ENCODE measurements around the gene MPP2.
A peak's percentile ranks its signal among the peaks of the same experiment; 100 is the strongest.
"Not testable (repeated sequence)": the region's sequence is repeated elsewhere in the genome, so short reads cannot be mapped to it uniquely, and the experiment has no call there.

The MPP2 gene

DNA sequence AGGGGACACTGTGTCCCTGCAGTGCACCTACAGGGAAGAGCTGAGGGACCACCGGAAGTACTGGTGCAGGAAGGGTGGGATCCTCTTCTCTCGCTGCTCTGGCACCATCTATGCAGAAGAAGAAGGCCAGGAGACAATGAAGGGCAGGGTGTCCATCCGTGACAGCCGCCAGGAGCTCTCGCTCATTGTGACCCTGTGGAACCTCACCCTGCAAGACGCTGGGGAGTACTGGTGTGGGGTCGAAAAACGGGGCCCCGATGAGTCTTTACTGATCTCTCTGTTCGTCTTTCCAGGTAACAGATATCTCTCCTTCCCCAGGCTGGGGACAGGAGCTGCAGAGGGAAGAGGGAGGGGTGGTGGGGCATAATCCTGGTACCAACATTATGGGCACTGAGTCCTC lies 58.7 kb downstream of the MPP2 start:
- Mint-ChIP-seq H3K9me3 (no peaks in the 10 kb centered on the region), H3K4me3 (no peak overlapping the region), H3K4me1 (peaks cover 20% of the 10 kb centered on the region), H3K27ac (no peak overlapping the region), H3K36me3 (ENCODE audit: low read depth) (no peaks in the 10 kb centered on the region), H3K27me3 (ENCODE audit: low read depth) (peaks cover 11% of the 10 kb centered on the region)
- TF ChIP-seq, protein P1, sequence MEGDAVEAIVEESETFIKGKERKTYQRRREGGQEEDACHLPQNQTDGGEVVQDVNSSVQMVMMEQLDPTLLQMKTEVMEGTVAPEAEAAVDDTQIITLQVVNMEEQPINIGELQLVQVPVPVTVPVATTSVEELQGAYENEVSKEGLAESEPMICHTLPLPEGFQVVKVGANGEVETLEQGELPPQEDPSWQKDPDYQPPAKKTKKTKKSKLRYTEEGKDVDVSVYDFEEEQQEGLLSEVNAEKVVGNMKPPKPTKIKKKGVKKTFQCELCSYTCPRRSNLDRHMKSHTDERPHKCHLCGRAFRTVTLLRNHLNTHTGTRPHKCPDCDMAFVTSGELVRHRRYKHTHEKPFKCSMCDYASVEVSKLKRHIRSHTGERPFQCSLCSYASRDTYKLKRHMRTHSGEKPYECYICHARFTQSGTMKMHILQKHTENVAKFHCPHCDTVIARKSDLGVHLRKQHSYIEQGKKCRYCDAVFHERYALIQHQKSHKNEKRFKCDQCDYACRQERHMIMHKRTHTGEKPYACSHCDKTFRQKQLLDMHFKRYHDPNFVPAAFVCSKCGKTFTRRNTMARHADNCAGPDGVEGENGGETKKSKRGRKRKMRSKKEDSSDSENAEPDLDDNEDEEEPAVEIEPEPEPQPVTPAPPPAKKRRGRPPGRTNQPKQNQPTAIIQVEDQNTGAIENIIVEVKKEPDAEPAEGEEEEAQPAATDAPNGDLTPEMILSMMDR (IDR thresholded peaks at IDR 0.05; ENCODE audit: unreplicated experiment in 3 of 3), result no peak

DNA sequence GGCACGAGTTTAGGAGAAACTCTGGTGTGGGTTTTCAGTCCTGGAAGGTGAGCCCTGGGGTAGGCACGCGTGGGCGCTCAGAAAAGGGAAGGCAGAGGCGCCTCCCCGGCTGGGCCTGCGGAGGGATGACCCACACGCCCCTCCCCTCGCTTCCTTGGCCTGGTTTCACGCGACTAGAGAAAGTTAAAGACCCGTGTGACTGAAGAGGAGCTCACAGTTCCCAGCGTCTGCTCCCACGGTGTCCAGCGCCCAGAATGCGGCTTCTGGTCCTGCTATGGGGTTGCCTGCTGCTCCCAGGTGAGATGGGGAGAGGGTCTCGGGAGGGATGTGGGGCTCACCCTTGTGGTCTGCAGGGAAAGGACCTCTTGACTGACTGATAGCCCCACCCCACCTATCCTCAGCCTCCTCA lies 60.4 kb downstream of the MPP2 start, which contains the start of gene CD300LG:
TSS of gene CD300LG (plus strand) at position 214 of the 409 bp plus-strand sequence. CDS start at position 255, 41 bp downstream.
- Mint-ChIP-seq H3K36me3 (ENCODE audit: low read depth) (no peaks in the 10 kb centered on the region), H3K27me3 (ENCODE audit: low read depth) (peaks cover 13% of the 10 kb centered on the region), H3K27ac (peak within 1 kb of the TSS; percentile 55 to 84 (median 56)), H3K9me3 (no peaks in the 10 kb centered on the region), H3K4me1 (peaks cover 29% of the 10 kb centered on the region), H3K4me3 (peak within 1 kb of the TSS in 1 of 3 experiments; percentile 23)
- TF ChIP-seq, protein P1 (IDR thresholded peaks at IDR 0.05; ENCODE audit: unreplicated experiment in 3 of 3), result no peak

DNA sequence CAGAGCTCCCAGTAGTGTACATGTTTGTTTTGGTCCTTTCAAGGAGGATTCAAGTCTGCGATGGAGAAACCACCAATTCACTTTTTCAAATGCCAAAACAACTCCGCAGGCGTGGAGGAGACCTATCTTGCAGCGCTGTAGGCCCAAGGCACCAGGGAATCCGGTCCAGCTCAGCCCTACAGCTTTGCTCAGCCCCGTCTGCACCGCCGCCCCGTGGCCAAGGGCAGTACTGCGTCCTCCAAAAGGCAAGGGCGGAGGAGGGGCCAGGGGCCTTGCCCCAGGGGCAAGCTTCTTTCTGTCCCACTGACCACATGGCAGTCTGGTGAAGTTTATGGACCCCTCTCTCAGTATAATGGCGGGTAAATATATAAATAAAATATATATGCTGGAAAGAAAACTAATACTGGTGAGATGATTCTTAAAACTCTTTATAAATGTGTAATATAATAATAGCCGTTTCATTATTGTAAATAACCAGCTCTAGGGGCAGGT lies 61.1 kb downstream of the MPP2 start:
- Mint-ChIP-seq H3K36me3 (ENCODE audit: low read depth) (no peaks in the 10 kb centered on the region), H3K4me3 (no peak overlapping the region), H3K27me3 (ENCODE audit: low read depth) (peaks cover 10% of the 10 kb centered on the region), H3K27ac (peak overlapping the region; percentile 23 to 84 (median 55)), H3K9me3 (no peaks in the 10 kb centered on the region), H3K4me1 (peaks cover 33% of the 10 kb centered on the region)
- TF ChIP-seq, protein P1 (IDR thresholded peaks at IDR 0.05; ENCODE audit: unreplicated experiment in 3 of 3), result peak; percentile 96 to 97 (median 96)

DNA sequence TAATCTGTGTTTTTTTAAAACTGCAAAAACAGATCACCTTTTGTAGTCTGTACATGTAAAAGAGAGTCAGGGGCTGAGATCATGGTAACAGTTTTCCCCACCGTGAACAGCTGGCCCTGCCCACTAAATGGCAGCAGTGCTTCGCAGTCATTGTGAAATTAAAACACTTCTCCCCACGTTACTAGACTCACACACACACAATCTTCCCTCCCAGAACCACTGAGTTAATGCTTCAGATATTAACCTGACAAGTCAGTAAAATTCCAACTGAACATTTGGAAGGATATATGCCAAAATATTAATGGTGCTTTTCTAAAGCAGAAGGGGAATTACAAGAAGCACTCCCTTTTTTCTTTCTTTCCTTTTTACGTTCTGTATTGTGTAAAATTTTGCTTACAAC lies 61.6 kb downstream of the MPP2 start:
- TF ChIP-seq, protein P1 (IDR thresholded peaks at IDR 0.05; ENCODE audit: unreplicated experiment in 3 of 3), result no peak
- Mint-ChIP-seq H3K9me3 (no peaks in the 10 kb centered on the region), H3K36me3 (ENCODE audit: low read depth) (no peaks in the 10 kb centered on the region), H3K4me1 (peaks cover 35% of the 10 kb centered on the region), H3K27me3 (ENCODE audit: low read depth) (peaks cover 10% of the 10 kb centered on the region), H3K4me3 (no peak overlapping the region), H3K27ac (peak overlapping the region; percentile 23 to 84 (median 55))

DNA sequence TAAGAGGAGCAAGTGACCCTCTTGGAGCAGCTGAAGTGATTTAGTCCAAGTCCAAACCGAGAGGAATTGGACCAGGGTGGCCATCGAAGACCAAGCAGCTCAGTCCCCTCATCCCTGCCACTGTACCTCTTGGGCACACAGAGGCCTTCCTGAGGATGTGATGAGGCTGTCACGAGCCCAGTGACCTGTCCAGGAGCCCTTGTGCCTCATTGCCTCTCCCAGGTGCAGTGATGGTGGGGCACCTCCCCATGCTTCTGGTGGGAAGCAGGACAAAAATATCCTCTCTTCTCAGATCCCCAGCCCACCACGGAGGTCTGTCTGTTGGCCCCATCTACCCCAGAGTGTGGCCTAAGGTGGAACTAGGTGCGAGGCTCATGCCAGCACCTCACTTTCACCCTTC lies 63.1 kb downstream of the MPP2 start:
- Mint-ChIP-seq H3K36me3 (ENCODE audit: low read depth) (no peaks in the 10 kb centered on the region), H3K4me1 (peaks cover 42% of the 10 kb centered on the region), H3K27me3 (ENCODE audit: low read depth) (peaks cover 16% of the 10 kb centered on the region), H3K27ac (no peak overlapping the region), H3K4me3 (no peak overlapping the region), H3K9me3 (no peaks in the 10 kb centered on the region)
- TF ChIP-seq, protein P1 (IDR thresholded peaks at IDR 0.05; ENCODE audit: unreplicated experiment in 3 of 3), result no peak

DNA sequence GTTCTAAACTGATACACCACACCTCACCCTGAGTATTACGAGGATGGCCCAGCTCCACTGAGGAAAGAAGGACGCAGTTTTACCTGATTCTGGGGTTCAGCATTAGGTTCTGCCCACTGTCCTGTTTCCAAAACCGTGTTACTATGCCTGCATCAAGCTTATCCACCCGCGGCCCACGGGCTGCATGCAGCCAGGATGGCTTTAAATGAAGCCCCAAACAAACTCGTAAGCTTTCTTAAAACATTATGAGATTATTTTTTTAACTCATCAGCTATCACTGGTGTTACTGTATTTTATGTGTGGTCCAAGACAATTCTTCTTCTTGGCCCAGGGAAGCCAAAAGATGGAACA lies 64.4 kb downstream of the MPP2 start:
- peaks cover 44% of the 10 kb centered on the region for H3K4me1 Mint-ChIP-seq
- peak overlapping the region in 1 of 3 experiments; percentile 43 for H3K27ac Mint-ChIP-seq
- H3K36me3 Mint-ChIP-seq (ENCODE audit: low read depth), result no peaks in the 10 kb centered on the region
- H3K9me3 Mint-ChIP-seq, result no peaks in the 10 kb centered on the region
- H3K4me3 Mint-ChIP-seq, result no peak overlapping the region
- H3K27me3 Mint-ChIP-seq (ENCODE audit: low read depth), result peaks cover 11% of the 10 kb centered on the region
- TF ChIP-seq, protein P1 (IDR thresholded peaks at IDR 0.05; ENCODE audit: unreplicated experiment in 3 of 3), result no peak

DNA sequence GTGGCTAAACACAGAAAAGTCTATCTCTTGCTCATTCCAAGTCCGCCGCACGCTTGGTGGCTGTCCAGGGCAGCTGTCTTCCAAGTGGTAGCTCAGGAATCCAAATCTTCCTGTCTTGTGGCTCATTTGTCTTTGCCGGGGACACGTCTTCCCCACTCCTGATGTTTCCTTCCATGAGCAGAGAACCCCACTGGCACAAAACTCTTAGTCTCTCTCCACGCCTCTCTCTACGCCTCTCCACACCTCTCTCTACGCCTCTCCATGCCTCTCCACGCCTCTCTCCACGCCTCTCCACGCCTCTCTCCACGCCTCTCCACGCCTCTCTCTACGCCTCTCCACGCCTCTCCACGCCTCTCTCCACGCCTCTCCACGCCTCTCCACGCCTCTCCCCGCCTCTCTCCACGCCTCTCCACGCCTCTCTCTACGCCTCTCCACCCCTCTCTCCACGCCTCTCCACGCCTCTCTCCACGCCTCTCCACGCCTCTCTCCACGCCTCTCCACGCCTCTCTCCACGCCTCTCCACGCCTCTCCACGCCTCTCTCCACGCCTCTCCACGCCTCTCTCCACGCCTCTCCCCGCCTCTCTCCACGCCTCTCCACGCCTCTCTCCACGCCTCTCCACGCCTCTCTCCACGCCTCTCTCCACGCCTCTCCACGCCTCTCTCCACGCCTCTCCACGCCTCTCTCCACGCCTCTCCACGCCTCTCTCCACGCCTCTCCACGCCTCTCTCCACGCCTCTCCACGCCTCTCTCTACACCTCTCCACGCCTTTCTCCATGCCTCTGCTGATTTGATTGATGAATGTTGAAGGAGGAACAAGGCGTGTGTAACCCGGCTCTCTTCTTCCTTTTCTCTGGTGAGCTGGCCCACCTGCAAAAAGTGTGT lies 65.0 kb downstream of the MPP2 start:
- peaks cover 40% of the 10 kb centered on the region for H3K4me1 Mint-ChIP-seq
- not testable (repeated sequence) for H3K36me3 Mint-ChIP-seq (ENCODE audit: low read depth); H3K4me3 Mint-ChIP-seq; H3K27ac Mint-ChIP-seq; H3K9me3 Mint-ChIP-seq
- peaks cover 11% of the 10 kb centered on the region for H3K27me3 Mint-ChIP-seq (ENCODE audit: low read depth)
